HG02678 (cell line): ENCODE data around the gene GALNS.

Source experiments
- ATAC-seq: cut with Tn5 transposase; IDR thresholded peaks from one replicate; pipeline ENCODE4 v1.9.1; 2021; ENCODE audit warnings: mild to moderate bottlenecking, moderate library complexity; ENCODE audit not compliant: unreplicated experiment

Gene GALNS

DNA sequence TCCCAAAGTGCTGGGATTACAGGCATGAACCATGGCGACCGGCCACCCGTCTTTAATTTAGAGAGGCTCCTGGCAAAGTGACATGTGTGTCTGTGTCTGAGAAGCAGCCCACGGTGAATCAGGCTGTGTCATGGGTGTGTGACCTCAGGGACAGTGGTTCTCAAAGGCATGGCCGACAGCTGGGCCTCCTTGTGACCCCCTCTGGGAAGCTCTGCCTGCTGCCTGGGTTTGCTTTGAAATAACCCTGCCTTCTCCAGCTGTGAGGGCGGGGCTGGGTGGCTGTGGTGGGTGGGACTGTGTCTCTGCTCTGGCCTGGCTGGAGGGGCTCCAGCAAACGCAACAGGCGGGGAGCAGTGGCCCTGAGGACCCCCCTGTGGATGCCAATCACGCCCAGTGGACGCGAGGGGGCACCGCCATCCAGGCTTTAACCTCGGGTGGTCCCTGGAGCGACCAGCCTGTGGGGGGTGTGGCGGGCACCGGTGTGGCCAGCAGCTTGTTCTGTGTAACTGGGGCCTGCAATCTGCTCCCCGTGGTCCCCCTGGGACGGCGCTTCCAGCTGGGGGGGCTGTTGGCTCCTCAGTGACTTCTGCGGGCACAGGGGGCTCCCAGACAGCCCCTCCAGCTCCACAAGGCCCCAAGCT is 36.2 kb downstream of the GALNS start:
- no peak for ATAC-seq

DNA sequence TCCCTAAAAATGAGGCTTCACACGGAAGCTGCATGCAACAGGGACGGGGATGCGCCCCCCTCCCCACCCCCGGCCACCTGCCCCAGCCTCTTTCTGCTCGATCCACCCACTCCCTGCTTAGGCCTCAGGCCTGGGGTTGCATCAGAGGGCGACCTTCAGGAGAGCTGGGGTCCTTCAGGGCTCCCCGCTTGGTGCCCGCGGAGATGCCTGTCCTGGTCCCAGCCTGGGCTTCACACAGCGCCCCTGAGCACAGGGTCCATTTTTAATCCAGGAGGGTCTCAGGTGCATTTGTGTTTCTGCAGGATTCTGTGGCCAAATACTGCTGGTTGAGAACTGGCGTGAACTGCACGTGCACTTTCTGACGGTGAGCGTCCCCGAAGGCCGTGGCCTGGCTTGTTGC is 37.6 kb downstream of the GALNS start:
- ATAC-seq: no peak

DNA sequence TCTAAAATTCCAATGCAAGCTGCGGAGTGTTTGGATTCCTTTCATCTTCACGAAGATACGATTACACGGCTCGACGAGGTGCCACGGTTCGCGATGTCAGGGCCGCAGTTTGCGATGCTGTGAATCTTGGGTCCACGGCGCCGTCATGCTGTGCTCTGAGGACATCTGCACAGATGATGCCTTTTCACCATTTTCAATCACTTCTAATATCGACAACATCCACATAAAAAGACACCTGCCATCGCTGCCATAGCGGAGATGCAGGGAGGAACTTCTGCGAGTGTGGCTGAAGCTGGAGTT is 38.2 kb downstream of the GALNS start:
- ATAC-seq: no peak

DNA sequence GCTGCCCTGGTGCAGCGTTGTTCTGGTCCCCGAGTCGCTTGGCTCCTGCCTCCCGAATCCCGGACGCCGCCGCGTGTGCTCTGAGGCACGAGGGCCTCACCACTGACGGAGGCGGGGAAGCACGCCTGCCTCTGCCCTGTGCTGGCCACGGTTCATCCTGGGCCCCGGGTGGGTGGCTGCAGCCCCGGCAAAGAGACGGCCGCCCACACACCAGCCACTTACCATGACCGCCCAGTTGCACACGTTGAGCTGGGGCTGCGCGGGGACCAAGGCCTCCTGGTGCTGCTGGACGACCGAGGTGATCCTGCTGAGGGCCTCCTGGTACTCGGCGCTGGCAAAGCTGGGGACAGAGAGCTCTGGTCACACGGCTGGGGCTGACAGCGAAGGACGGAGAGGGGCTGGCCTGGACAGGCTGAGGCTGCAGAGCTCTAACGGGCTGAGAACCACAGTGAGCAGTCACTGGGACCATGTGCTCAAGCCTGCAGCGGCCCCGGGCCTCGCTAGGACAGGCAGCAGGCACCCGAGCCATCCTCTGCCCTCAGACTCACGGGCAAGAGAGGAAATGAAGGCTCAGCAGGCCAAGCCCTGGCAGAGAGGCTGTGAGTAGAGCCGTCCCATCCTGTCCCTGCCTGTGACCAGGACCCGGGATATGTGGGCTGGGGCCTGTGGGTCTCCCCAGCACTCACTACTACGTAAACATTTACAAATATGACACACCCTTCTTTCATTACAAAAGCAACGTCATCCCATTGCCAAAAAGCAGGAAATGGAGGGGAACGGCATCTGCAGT is 38.8 kb downstream of the GALNS start:
- no peak for ATAC-seq

DNA sequence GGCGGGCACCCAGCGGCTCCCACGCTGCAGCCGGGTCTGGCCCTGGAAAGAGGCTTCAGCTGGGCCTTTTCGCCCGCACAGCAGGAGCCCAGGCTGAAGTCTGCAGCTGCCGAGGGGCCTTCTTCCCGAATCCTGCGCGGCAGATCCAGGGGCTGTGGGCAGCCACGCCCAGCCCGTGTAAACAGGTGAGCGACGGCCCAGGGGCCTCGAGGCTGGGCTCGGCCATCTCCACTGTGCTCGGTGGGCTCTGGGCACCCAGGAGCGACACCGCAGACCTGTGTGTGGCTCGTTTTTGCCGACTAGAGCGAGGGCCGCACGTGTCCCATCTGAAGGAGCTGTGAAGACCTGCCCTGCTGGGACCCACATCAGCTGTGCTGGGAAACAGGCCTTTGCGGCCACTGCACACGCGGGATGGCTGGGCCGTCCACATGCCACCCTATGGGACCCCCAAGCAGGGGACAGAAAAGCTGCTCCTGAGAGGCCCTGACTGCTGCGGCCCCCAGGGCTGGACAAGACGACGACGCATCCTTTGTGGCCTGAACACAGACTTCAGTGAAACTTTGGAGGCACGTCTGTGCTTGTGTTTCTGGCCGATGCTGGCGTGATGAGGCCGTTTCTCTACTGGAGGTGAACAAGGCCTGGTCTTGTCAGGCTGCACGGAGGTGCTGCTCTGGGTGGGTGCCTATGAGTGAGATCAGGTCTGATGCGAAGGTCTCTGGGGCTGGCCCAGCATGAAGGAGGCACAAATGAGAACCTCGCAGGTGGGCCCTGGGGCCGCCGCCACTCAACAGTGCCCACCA is 39.8 kb downstream of the GALNS start:
- no peak for ATAC-seq

DNA sequence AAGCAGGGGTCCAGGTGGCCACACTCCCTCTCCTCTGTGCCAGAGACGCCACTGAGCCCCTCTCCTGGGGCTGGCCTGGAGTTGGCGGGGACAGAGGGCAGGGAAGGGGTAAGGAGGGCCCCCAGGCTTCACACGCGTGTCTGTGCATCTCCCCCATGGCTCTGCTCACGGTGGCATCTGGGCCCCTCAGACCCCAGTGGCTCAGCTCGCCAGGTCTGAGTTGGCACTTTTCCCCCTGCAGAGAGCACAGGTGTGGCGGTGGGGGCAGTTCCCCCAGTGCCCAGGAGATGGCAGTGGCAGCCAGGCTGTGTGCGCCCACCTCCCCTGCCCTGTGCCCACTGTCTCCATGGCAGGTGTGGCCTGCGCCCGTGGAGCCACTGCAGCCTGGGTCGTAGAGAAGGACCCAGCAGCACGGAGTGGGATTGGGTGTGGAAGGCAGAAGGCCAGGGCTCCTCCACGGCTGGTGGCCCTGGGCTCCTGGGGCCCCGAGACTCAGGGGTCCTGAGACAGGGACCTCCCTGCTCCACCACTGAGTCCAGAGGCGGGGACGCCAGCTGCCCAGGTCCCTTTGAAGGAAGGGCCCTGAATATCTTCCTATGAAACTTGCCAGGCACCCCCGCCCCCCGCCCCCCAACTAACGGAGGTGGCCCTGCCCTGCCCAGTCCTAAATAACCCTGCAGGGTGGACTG is 40.7 kb downstream of the GALNS start:
- no peak for ATAC-seq

DNA sequence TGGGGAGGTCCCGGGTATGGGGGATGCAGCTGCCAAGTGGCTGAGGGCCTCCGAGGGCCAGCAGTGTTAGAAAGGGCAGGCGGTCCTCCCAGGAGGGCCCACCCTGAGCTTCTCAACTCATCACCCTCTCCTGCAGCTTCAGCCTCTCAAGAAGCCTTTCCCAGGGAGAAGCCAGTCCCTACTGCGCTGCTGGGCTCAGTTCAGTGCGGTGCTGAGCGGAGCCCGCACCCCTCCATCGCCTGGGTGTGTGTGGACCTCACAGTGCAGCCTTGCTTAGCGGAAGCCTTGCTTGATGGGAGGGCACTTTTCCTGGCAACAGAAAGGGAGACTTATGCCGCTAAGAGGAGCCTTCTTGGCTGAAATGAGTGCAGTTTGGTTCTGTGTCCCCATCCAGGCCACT is 41.5 kb downstream of the GALNS start:
- no peak for ATAC-seq

DNA sequence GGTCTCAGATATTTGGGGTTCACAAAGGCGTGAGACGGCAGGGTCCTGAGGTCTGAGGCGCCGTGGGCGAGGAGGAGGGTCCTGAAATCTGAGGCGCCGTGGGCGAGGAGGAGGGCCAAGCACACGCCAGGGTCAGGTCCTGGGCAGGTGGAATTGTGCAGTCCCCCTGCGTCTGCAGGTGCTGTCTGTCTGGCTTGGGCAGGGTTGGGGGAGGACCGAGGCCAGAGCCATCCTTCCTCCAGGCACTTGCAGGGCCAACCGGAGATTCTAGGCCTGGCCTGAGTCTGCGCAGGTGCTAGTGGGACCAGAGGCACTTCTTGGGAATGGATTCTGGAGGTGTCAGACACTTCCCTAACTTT is 42.6 kb downstream of the GALNS start:
- no peak for ATAC-seq

DNA sequence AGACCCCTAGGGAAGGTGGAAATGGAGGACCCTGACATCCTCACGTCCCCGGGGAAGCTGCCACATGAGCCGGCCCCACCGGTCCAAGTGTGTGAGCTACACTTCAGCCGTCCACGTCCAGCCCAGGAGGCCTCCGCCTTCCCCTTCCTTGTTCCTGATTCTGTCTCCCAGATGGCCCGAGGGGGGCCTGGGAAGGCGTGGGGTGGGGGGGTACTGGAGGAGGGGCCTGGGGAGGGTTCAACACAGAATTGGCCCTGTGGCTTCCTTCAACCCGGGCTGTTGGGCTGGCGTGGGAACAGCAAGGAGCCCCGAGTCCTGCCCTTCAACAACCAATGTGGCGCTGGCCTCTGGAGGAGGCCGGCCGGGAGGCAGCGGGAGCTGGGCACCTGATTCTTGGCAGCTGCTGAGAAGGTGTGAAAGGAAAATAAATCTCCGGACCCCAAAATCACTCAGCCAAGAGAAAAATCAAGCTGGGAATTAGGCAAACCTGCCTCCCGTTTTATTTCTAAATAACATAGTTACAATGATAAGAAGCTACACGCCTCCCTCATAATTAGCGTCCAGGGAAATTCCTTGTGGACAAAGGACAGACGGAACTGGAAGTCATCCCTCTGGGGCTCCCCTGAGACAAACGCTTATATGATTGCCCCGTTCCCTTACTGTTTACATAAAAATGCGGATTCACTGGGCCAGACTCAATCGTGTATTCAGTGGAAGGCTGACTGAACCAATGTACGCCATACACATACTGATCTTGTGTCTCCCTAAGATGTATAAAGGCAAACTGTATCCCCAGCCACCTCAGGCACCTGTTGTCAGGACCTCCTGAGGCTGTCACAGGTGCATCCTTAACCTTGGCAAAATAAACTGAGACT is 43.2 kb downstream of the GALNS start:
- ATAC-seq: no peak

DNA sequence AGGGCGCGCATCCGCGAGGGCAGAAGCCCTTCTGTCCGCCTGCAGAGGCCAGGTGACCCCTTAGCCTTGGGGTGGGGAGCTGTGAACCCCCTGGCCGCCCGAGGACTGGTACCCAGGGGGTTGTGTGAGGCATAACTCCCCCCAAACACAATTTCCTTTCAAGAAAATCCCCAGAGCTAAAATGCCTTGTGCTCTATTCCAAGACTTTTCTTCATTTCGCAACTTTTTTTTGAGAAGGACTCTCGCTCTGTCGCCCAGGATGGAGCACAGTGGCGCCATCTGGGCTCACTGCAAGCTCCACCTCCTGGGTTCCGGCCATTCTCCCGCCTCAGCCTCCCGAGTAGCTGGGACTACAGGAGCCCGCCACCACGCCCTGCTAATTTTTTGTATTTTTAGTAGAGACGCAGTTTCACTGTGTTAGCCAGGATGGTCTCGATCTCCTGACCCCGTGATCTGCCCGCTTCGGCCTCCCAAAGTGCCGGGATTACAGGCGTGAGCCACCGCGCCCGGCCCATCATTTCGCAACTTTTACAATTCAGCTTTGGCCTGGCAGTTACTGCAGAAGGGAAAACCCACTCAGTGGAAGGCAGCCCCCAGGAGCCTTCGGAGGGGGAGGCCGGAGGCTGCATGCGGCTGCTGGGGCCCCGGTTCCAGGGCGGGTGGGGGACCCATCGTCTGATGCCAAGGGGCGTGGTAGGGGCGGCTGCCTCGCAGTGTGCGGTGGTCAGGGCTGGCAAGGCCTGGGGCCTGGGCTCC is 44.1 kb downstream of the GALNS start:
- no peak for ATAC-seq

DNA sequence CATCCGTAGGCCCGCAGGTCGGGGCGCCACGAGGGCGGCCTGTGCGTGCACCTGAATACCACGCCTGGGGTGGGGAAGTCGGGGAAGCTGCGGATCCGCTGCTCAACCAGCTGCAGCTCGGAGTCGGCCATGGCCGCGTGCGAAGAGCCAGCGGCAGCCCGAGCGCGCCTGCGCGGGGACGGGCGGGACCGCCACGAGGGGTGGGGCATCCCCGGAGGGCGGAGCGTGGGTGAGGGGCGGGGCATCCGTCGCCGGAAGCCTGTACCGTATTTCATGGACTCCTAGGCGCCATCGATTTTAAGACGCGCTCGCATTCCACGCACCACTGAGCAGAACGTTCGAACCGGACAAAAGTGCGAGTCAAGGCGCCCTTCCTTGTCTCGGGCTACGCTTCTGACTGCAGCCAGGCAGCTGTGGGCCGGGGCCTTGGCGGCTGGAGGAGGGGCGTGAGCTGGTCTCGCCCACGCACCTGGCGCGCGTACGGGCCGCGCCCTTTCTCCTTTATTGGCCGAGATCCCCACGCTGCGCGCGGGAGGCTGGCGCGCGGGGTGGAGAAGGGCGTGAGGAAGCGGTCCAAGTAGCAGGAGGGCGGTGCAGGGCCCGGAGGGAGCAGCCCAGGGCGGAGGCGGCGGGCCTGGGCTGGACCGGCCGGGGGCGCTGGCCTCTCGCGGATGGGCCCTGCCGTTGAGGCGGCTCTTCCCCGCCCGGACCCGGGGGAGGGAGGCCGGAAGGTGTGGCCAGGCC is 44.8 kb downstream of the GALNS start, which contains the start of gene APRT:
Gene APRT, minus strand, starts transcription at position 160 of the 744 bp plus-strand sequence. Its CDS starts 29 bp downstream, at position 131.
- ATAC-seq: peak; percentile 85

DNA sequence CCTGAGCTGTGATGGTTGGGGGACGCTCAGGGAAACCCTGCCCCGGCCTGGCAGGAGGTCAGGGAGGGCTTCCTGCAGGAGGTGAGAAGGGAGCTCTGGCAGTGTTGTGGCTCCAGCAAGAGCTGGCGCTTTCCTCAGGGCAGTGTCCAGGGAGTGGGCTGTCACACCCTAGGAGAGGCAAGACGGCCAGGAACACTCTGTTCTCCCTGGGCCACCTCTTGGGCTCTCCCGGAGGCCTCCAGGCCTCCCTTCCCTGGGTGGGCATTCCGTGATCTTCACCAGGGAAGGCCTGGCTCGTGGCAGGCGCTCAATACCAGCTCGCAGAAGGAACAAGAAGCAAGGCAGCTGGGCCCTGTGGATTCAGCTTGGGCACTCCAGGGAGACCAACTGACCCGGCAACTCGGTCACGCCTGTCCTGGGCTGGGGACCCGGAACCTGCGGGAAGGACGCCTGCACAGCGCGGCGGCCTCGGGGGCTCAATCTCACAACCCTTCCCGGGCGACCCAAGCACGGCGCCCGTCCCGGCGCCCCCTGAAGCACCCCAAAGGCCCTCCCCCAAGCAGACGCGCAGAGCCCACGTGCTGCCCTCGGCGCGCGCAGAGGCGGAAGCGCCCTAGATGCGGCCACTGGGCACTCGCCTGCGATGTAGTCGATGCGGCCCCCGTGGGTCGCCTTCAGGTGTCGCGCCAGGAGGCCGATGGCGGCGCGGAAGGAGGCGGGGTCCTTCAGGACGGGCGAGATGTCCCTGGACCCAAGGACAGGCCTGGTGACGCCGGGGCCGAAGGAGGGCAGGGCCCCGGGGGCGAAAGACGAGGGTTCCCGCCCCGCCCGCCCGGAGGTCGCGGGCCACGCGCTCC is 45.6 kb downstream of the GALNS start:
- ATAC-seq: peak; percentile 45

DNA sequence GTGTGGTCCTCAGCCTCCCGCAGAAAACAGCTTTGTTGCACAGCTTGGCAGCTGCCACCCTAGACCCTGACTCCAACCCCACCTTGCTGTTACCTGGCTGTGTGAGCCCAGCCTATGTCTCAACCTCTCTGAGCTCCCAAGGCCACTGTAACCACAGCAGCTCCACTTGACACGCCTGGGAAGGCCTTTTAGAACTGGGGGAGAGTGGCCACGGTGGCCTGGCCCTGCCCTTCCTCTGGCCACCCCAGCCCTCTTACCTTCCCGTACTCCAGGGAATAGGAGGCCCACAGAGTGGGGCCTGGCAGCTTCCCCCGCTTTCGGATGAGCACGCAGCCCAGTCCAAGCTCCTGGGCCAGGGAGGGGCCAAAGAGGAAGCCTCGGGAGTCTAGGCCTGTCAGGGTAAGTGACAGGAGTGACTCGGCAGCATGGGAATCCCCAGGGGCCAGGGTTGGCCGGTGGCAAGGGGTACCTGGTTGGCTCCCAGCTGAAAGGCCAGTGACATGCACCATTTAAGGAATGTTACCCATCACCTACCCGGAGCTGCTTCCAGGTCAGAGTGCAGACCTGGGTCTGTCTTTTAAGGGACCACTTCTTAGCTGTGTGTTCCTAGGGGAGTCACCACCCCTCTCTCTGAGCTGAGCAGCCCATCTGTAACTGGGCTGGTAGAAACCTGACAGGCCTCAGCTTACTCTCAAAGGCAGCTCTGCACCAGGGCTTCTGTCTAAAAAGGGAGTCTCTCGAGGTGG is 46.4 kb downstream of the GALNS start:
- no peak for ATAC-seq

DNA sequence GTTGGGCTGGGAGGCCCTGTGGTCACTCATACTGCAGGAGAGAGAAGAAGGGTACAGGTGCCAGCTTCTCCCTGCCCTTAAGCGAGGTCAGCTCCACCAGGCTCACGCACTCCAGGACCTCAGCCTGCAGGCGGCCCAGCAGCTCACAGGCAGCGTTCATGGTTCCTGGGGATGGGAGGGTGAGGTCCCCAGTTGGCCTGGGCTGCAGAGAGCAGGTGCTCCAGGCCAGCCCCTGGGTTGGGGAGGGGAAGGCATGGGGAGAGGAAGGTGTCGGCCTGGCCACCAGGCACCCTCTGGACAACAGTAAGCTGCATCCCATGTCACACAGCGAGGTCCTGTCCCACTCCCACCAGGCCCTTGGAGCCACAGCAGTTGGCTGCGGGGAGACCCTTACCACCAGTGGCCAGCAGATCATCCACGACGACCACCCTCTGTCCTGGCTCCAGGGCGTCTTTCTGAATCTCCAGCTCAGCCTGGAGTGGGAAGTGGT is 47.0 kb downstream of the GALNS start:
- no peak for ATAC-seq

DNA sequence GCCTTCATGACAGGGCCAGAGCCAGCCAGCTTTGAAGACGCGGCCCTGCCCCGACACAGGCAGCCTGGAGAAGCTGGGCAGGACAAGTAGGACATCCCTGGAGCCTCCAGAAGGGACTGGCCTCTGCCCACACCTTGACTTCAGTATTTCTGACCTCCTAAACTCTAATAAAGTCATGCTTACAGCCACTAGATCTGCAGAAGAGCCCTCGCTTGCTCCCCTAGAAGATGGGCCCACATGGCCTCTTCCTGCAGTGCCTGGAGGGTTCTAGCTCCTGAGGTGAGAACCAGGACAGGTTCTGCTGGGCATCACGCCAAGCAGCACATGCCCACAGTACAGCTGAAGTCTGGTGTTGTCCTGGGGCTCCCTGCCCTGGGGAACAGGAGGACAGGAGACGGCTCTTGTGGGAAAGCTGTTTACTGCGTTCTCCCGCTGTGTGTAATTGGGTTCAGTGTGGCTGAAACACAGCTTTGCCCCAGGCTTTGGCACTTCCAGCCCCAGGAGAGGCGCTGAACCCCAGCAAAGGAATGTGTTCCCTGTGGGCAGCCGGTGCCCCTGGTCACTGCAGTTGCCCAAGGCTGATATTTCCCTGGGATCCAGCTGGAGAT is 47.6 kb downstream of the GALNS start:
- no peak for ATAC-seq

DNA sequence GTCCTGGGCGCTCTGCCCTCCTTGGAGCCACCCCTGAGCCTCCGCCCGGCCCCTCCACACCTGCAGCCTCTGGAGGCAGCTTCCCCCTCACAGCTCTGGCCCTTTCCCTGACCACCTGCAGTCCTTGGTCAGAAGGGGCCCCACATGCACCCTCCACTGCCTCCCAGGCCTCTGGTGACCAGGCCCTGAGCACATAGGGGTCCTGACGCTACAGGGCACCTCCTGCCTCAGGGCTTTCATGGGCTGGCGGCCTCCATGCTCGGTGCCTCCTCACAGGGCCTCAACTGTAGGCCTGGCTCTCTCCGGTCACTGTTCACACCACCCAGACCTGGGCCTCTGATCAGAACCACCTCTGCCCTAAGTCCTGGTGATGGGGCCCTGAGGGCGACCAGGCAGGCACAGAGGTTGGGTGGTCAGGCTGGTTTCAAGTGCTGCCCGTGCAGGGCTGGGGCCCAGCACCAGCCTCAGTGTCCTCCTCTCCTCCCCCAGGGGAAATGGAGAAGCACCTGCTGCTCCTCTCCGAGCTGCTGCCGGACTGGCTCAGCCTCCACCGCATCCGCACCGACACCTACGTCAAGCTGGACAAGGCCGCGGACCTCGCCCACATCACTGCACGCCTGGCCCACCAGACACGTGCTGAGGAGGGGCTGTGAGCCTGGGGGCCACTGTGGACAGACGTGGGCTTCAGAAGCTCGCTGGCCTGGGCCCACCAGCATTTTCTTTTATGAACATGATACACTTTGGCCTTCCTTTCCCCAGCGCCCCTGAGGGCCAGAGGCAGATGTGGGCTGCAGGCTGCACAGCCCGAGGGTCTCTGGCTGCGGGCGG is 48.9 kb downstream of the GALNS start:
- ATAC-seq: no peak
